HCT116 (cell line): ENCODE data around the gene CEP112. TPM values are rescaled to one million over a fixed set of nuclear protein-coding genes. Genes with fewer than 3 reads are reported as not detected.

Experiments
- ATAC-seq: fragments of 200-7000 bp; cut with Tn5 transposase; 2 replicates; pipeline ENCODE4 v1.9.1; 2020; ENCODE audit warnings: mild to moderate bottlenecking, moderate library complexity
- BruUV-seq: library from RNA; stranded (reverse); fragments of 400-500 nt; replicated peaks from 2 replicates; lab custom pipeline; 2021; lab: Mats Ljungman, UMichigan
- CTCF ChIA-PET: fragments of 300-600 bp; sonication (Branson Sonifier 250); formaldehyde crosslinking; loops from one replicate; lab custom pipeline; 2021; ENCODE audit warnings: antibody characterized with exemption; lab: Charles Lee
- POLR2A ChIA-PET: fragments of 300-600, 350-600 bp; sonication (Branson Sonifier 250); formaldehyde crosslinking; loops from one replicate; lab custom pipeline; 2021; ENCODE audit warnings: antibody characterized with exemption; lab: Charles Lee
- RAD21 ChIA-PET, 2 experiments: fragments of 300-600 bp; sonication (Branson Sonifier 250); formaldehyde crosslinking; loops; one replicate each; lab custom pipeline; 2023; ENCODE audit warnings: low total read pairs in 2 of 2; ENCODE audit not compliant: uncharacterized antibody in 2 of 2, unreplicated experiment in 2 of 2, low non-redundant PET in 1 of 2; lab: Charles Lee
- DNase-seq: peaks from one replicate; pipeline ENCODE4 v3.0.0-alpha.2; 2010; ENCODE audit warnings: low read depth, low spot score
- H2AFZ ChIP-seq: fragments of 200-600 bp; shearing (Covaris generic), sonication (generic); 2 replicates; pipeline ENCODE4 v1.6.1; 2017; ENCODE audit warnings: low read depth, mixed run types, mixed read lengths, antibody characterized with exemption, low read length; ENCODE audit not compliant: poor library complexity, severe bottlenecking
- H3K27ac ChIP-seq: 2 replicates; pipeline ENCODE4 v1.5.1; 2012; ENCODE audit warnings: low read depth, low read length
- H3K27me3 ChIP-seq: fragments of 200-600 bp; sonication (generic); 2 replicates; pipeline ENCODE4 v1.6.1; 2016; ENCODE audit warnings: mixed run types, low read length, mixed read lengths; ENCODE audit not compliant: insufficient read depth
- H3K36me3 ChIP-seq, 2 experiments: fragments of 200-500 bp in 1 of 2; fragments of 200-600 bp in 1 of 2; sonication (Bioruptor generic) in 1 of 2; sonication (generic) in 1 of 2; 2 replicates each; pipeline versions ENCODE4 v1.5.1 to v1.6.1; 2014 to 2016; ENCODE audit warnings: low read length in 2 of 2, inconsistent platforms in 1 of 2, mixed read lengths in 1 of 2, mixed run types in 1 of 2; ENCODE audit not compliant: insufficient read depth in 2 of 2, control insufficient read depth in 1 of 2
- H3K4me1 ChIP-seq, 2 experiments: fragments of 200-600 bp in 1 of 2; sonication (generic) in 1 of 2; 2 replicates each; pipeline versions ENCODE4 v1.5.1 to v1.6.1; 2012 to 2017; ENCODE audit warnings: low read length in 2 of 2, inconsistent platforms in 1 of 2, mild to moderate bottlenecking in 1 of 2, mixed read lengths in 1 of 2, mixed run types in 1 of 2, moderate library complexity in 1 of 2; ENCODE audit not compliant: insufficient read depth in 2 of 2, control insufficient read depth in 1 of 2
- H3K4me2 ChIP-seq: fragments of 200-600 bp; sonication (generic); 2 replicates; pipeline ENCODE4 v1.6.1; 2017; ENCODE audit warnings: mixed run types, low read length, mixed read lengths
- H3K4me3 ChIP-seq, 2 experiments: fragments of 200-600 bp in 1 of 2; sonication (generic) in 1 of 2; replicated peaks in 1 of 2; 2 replicates each; pipeline ENCODE4 v1.5.1; 2011 to 2016; ENCODE audit warnings: low read length in 2 of 2, control low read depth in 1 of 2, low read depth in 1 of 2, mild to moderate bottlenecking in 1 of 2, mixed read lengths in 1 of 2, mixed run types in 1 of 2
- H3K79me2 ChIP-seq: fragments of 200-600 bp; sonication (generic); 2 replicates; pipeline ENCODE4 v1.6.1; 2017; ENCODE audit warnings: mild to moderate bottlenecking, mixed run types, low read length, moderate library complexity, mixed read lengths; ENCODE audit not compliant: insufficient read depth
- H3K9ac ChIP-seq: fragments of 200-600 bp; sonication (generic); 2 replicates; pipeline ENCODE4 v1.6.1; 2016; ENCODE audit warnings: low read length, mixed read lengths
- H3K9me2 ChIP-seq: fragments of 200-600 bp; sonication (generic), shearing (Covaris generic); 2 replicates; pipeline ENCODE4 v1.6.1; 2017; ENCODE audit warnings: mixed run types, mild to moderate bottlenecking, moderate library complexity; ENCODE audit not compliant: insufficient read depth
- H3K9me3 ChIP-seq, 2 experiments: fragments of 200-500 bp in 1 of 2; fragments of 200-600 bp in 1 of 2; sonication (Bioruptor generic) in 1 of 2; sonication (generic) in 1 of 2; 2 replicates each; pipeline ENCODE4 v1.6.1; 2014 to 2017; ENCODE audit warnings: low read length in 2 of 2, mixed read lengths in 2 of 2, inconsistent platforms in 1 of 2, low read depth in 1 of 2, mild to moderate bottlenecking in 1 of 2, mixed run types in 1 of 2, moderate library complexity in 1 of 2; ENCODE audit not compliant: control insufficient read depth in 1 of 2, insufficient read depth in 1 of 2
- H4K20me1 ChIP-seq: fragments of 200-600 bp; sonication (generic), shearing (Covaris generic); 2 replicates; pipeline ENCODE4 v1.6.1; 2017; ENCODE audit warnings: mixed run types, mild to moderate bottlenecking, moderate library complexity; ENCODE audit not compliant: insufficient read depth
- CBX3 ChIP-seq: IDR thresholded peaks from 2 replicates; pipeline ENCODE4 v1.6.1; 2012; ENCODE audit warnings: low read depth
- CEBPB ChIP-seq: IDR thresholded peaks from 2 replicates; pipeline ENCODE4 v1.6.1; 2012; ENCODE audit warnings: low read depth
- CTCF ChIP-seq, 3 experiments: fragments of 200-600 bp in 1 of 3; sonication (generic) in 1 of 3; IDR thresholded peaks in 2 of 3; conservative IDR thresholded peaks in 1 of 3; 2 replicates each; pipeline ENCODE4 v1.5.1; 2012 to 2017; ENCODE audit warnings: low read depth in 2 of 3, low read length in 2 of 3, antibody characterized with exemption in 1 of 3, borderline replicate concordance in 1 of 3, control low read depth in 1 of 3, mild to moderate bottlenecking in 1 of 3, mixed read lengths in 1 of 3, mixed run types in 1 of 3, moderate library complexity in 1 of 3; ENCODE audit not compliant: insufficient read depth in 1 of 3
- ELF1 ChIP-seq: IDR thresholded peaks from 2 replicates; pipeline ENCODE4 v1.6.1; 2012; ENCODE audit warnings: low read depth, borderline replicate concordance
- EZH2phosphoT487 ChIP-seq: fragments of 200-600 bp; IDR thresholded peaks from 2 replicates; pipeline ENCODE4 v1.6.1; 2018; ENCODE audit warnings: antibody characterized with exemption, borderline replicate concordance
- POLR2A ChIP-seq: IDR thresholded peaks from 2 replicates; pipeline ENCODE4 v1.7.0; 2011; ENCODE audit warnings: borderline replicate concordance; ENCODE audit not compliant: insufficient read depth, insufficient read length; ENCODE audit errors: extremely low read depth
- TCF7L2 ChIP-seq: IDR thresholded peaks from 2 replicates; pipeline ENCODE4 v1.7.0; 2011; ENCODE audit warnings: borderline replicate concordance, inconsistent platforms; ENCODE audit not compliant: insufficient read depth, insufficient read length; ENCODE audit errors: extremely low read depth
- YY1 ChIP-seq: IDR thresholded peaks from 2 replicates; pipeline ENCODE4 v1.6.1; 2011; ENCODE audit warnings: low read length, low read depth, moderate library complexity, mild to moderate bottlenecking; ENCODE audit not compliant: insufficient replicate concordance; ENCODE audit errors: extremely low read depth
- ZFX ChIP-seq: fragments of 450-650 bp; IDR thresholded peaks from 2 replicates; pipeline ENCODE4 v1.6.1; 2017
- intact Hi-C: fragments of 100-400 bp; cut with micrococcal nuclease; formaldehyde crosslinking; loops from 2 replicates; pipeline ENCODE4 v1.10.0; 2022
- total RNA-seq: library from RNA; stranded (reverse); gene quantifications from one replicate; pipeline ENCODE4 v1.2.1, GENCODE V29; 2021; ENCODE audit not compliant: unreplicated experiment
- TF ChIP-seq, protein P1 (sequence below): IDR thresholded peaks from 2 replicates; pipeline ENCODE4 v1.6.1; 2012; ENCODE audit warnings: low read depth

The CEP112 gene
- total RNA-seq, 1 experiment from 2014 or later, result 10.9 TPM

DNA sequence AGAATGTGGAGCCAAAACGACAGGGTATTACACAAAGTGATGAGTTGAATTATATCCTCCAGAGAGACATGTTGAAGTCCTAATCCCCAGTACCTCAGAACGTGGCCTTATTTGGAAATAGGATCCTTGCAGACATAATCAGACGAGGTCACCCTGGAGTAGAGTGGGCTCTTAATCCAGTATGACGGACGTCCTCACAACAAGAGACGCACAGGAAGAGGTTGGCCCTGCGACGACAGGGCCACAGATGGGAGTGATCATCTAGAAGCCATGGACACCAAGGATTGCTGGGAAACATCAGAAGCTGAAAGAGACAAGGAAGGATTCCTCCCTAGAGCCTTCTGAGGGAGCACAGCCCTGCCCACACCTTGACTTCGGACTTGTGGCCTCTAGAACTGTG is 488.0 kb downstream of the CEP112 start:
- H3K27me3 ChIP-seq, result no peaks in the 10 kb centered on the region
- POLR2A ChIA-PET, result no interaction called here
- CTCF ChIA-PET, result no interaction called here
- no peaks in the 10 kb centered on the region for H3K4me1 ChIP-seq
- H4K20me1 ChIP-seq, result no peaks in the 10 kb centered on the region
- no peak overlapping the region for H2AFZ ChIP-seq
- H3K79me2 ChIP-seq, result no peaks in the 10 kb centered on the region
- no TSS peak for BruUV-seq
- H3K27ac ChIP-seq, result no peak overlapping the region
- no peak overlapping the region for H3K4me3 ChIP-seq
- H3K9me3 ChIP-seq, result no peaks in the 10 kb centered on the region
- no peaks in the 10 kb centered on the region for H3K36me3 ChIP-seq
- no peak for TF ChIP-seq POLR2A
- TF ChIP-seq ELF1, result no peak
- TF ChIP-seq YY1, result no peak
- no peaks in the 10 kb centered on the region for H3K9me2 ChIP-seq
- ATAC-seq (no peak), DNase-seq (no peak)
- no peak overlapping the region for H3K9ac ChIP-seq
- RAD21 ChIA-PET, result no interaction called here
- no peak overlapping the region for H3K4me2 ChIP-seq
- intact Hi-C loops, result no loop called here

DNA sequence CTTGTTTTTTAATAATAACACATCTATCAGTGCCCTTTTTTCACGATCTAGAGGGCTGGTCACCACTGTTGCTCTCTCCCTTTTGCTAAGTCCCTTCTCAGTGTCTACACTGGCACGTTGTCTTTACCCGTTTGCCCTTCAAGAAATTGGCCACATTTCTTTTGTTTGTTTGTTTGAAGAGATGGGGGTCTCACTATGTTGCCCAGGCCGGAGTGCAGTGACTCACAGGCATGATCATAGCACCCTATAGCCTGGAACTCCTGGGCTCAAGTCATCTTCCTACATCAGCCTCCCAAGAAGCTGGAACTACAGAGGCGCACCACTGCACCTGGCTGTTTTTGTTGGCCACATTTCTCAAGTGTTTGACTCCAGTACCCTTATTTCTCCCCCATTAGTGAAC is 492.5 kb downstream of the CEP112 start:
- H3K27ac ChIP-seq, result no peak overlapping the region
- ChIA-PET POLR2A (no interaction called here), CTCF (no interaction called here)

More for the DNA sequence above, 492.5 kb downstream of the CEP112 start:
- BruUV-seq, result no TSS peak
- no peak overlapping the region for H3K4me2 ChIP-seq
- RAD21 ChIA-PET, result no interaction called here
- intact Hi-C loops, result no loop called here
- H3K9me2 ChIP-seq, result no peaks in the 10 kb centered on the region
- no peaks in the 10 kb centered on the region for H3K9me3 ChIP-seq
- H3K79me2 ChIP-seq, result no peaks in the 10 kb centered on the region
- no peak overlapping the region for H3K9ac ChIP-seq
- no peak overlapping the region for H2AFZ ChIP-seq
- H3K36me3 ChIP-seq, result no peaks in the 10 kb centered on the region
- no peaks in the 10 kb centered on the region for H3K4me1 ChIP-seq
- no peak for TF ChIP-seq CBX3
- TF ChIP-seq EZH2phosphoT487, result no peak
- TF ChIP-seq ZFX, result no peak
- TF ChIP-seq, protein P1, sequence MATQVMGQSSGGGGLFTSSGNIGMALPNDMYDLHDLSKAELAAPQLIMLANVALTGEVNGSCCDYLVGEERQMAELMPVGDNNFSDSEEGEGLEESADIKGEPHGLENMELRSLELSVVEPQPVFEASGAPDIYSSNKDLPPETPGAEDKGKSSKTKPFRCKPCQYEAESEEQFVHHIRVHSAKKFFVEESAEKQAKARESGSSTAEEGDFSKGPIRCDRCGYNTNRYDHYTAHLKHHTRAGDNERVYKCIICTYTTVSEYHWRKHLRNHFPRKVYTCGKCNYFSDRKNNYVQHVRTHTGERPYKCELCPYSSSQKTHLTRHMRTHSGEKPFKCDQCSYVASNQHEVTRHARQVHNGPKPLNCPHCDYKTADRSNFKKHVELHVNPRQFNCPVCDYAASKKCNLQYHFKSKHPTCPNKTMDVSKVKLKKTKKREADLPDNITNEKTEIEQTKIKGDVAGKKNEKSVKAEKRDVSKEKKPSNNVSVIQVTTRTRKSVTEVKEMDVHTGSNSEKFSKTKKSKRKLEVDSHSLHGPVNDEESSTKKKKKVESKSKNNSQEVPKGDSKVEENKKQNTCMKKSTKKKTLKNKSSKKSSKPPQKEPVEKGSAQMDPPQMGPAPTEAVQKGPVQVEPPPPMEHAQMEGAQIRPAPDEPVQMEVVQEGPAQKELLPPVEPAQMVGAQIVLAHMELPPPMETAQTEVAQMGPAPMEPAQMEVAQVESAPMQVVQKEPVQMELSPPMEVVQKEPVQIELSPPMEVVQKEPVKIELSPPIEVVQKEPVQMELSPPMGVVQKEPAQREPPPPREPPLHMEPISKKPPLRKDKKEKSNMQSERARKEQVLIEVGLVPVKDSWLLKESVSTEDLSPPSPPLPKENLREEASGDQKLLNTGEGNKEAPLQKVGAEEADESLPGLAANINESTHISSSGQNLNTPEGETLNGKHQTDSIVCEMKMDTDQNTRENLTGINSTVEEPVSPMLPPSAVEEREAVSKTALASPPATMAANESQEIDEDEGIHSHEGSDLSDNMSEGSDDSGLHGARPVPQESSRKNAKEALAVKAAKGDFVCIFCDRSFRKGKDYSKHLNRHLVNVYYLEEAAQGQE, result no peak
- no peak for TF ChIP-seq POLR2A
- TF ChIP-seq CEBPB, result no peak
- no peak for TF ChIP-seq CTCF (IDR thresholded peaks at IDR 0.05 in 2 of 3, conservative IDR thresholded peaks at IDR 0.05 in 1 of 3; ENCODE audit: borderline replicate concordance in 1 of 3, insufficient read depth in 1 of 3, low read depth in 2 of 3, low read length in 2 of 3)
- no peak for TF ChIP-seq ELF1
- no peak for TF ChIP-seq TCF7L2
- DNase-seq (no peak), ATAC-seq (no peak)
- H4K20me1 ChIP-seq, result no peaks in the 10 kb centered on the region
- H3K4me3 ChIP-seq, result no peak overlapping the region
- no peaks in the 10 kb centered on the region for H3K27me3 ChIP-seq
